HG03066 (cell line): ENCODE data around the gene VDAC2.

ENCODE experiments used
- ATAC-seq: cut with Tn5 transposase; IDR thresholded peaks from one replicate; pipeline ENCODE4 v1.9.1; 2021; ENCODE audit warnings: low read depth; ENCODE audit not compliant: unreplicated experiment

VDAC2 gene

DNA sequence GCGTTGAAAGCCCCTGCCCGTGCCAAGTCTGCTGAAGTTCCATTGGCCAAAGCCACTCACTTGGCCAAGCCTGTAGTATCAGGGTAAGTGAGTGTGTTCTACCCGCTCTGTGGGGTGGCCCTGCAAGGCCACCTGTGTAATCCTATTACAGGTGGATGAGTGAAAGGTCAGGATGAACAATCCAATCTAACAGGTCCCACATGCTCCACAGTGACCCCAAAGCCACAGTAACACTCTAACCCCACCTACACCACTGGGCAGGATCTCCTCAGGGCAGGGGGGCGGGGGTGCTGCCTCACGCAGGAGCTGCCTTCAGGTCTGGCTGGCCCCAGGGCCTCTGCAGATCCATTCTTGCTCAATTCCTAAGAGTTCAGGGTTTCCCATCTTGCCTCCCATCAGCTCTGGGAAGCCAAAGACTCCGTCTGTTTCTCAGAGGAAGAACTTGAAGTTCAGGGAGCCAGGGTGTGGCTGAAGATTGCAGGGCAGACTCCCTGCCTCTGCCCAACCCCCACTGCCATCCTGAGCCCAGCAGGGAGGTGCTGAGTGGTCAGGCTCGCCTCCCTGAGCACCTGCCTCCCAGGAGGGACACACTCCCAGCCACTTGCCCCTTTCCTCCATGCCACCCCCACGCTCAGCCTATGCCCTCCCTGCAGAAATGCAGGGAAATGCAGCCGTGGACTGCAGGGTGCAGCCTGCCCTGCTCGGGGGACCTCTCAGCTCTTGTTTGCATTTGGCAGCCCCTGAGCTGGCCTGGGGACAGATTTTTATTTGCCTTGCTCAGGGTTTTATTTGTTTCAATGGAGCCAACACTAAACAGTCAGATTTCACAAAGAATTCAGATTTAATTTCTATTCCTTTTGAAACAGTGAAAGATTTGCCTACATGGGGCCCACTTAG, 35.0 kb downstream of the VDAC2 start:
- ATAC-seq, result no peak

DNA sequence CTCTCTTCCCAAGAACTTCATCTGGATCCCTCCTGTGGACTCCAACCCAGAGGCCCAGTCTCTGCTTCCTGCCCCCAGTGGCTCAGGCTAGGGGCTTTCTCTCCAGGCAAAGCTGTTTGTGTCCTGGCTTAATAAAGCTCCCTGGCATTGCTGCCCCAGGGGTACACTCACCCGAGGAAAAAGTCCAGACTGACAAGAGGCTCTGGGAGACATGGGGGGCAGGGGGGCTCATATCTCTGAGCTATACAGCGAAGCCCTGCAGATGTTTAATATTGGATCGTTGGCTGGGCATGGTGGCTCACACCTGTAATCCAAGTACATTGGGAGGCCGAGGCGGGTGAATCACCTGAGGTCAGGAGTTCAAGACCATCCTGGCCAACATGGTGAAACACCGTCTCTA, 35.9 kb downstream of the VDAC2 start:
- ATAC-seq, result no peak

DNA sequence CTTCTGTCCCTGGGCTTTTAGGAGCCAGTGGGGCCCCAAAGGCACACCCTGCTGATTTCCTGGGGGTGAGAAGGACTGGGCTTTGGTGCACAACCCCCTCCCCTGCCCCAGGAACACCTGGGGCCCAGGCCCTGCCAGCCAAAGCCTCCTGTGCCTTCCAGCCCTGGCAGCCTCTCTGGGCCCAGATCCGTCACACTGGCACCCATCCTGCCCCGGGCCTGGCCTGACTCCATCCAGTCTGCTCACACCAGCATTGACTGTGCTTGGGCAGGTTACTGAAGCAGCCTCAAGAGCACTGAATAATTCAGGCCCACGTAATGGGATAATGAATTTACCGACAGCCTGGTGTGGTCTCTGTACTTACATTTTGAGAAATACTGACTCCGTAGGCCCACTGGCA, 37.2 kb downstream of the VDAC2 start:
- ATAC-seq, result no peak

DNA sequence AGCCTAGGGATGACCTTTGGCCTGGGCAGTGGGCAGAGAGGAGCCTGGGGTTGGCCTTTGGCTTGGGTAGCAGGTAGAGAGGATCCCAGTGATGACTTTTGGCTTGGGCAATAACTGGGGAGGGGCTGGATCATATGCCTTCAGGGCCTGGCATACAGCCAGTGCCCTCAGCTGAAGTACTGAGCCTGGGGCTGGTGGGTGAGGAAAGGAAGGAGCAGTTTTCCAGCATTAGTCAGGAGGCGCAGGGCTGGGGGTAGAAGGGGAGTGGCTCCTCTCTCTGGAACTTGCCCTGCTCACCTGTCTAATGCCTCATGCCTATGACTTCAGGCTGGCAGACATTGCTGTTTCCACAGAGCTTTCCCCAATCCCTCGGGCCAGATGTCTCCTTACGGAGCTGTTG, 40.3 kb downstream of the VDAC2 start:
- ATAC-seq, result no peak

DNA sequence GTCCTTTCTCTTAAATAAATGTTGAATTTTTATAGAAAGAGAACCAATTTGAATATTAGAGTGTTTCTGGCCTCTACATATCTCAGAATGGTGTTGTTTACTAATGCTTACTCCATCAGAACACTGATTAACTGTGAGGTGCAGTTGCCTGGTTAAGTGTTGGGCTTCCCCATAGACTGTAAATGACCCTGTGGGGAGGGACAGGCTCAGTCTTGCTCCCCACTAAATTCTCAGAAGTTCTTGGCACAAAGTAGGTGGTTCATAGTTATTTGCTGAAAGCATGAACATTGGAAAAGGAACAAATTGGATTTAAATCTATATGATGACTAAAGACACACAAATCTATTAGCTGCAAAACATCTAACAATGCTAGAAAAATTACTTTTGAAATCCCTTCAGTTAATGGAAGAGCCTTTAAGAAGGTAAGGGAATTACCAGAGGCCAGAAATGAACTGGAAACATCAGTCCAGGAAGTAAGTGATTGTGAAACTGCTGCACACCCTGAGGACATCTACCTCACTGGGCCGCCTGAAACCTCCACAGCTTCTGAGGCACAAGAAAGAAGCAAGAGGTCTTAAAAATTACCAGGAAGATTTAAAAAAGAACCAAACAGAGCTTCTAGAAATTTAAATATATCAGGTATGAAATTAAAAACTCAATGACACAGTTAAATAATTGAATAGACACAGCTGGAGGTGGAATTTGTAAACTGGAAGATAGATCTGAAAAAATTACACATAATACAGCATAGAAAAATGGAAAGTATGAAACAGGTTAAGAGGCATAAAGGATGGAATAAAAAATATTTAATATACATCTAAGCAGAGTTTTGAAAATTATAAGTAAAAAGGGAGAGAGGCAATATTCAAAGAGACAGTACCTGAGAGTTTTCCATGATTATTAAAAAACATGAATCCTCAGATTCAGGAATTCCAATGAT, 43.0 kb downstream of the VDAC2 start:
- no peak for ATAC-seq

DNA sequence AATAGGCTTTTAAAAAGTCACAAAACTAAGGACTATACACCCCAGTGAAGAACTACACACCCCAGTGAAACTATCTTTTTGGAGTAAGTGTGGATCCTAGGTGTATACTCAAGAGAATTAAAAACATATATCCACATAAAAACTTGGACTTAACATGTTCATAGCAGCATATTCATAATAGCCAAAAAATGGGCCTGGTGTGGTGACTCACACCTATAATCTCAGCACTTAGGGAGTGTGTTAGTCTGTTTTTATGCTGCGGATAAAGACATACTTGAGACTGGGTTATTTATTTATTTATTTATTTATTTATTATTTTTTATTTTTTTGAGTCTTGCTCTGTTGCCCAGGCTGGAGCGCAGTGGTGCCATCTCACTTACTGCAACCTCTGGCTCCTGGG, 44.1 kb downstream of the VDAC2 start:
- no peak for ATAC-seq

DNA sequence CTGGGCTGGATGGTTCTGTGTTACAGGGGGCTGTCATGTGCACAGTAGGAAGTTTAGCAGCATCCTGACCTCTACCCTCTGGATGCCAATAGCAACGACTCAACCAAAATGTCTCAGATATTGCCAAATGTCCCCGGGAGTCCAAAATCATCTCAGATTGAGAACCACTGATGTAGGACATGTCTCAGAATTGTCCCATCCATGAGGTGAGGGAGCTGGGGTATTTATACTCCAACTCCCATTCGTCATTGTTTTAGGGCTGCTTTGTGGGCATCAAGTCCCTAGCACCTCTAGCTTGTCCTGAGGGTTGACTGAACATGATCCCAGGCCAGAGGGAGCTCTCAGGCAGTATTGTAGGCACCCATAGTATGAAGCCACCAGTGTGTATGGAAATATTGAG, 50.4 kb downstream of the VDAC2 start:
- ATAC-seq, result no peak

DNA sequence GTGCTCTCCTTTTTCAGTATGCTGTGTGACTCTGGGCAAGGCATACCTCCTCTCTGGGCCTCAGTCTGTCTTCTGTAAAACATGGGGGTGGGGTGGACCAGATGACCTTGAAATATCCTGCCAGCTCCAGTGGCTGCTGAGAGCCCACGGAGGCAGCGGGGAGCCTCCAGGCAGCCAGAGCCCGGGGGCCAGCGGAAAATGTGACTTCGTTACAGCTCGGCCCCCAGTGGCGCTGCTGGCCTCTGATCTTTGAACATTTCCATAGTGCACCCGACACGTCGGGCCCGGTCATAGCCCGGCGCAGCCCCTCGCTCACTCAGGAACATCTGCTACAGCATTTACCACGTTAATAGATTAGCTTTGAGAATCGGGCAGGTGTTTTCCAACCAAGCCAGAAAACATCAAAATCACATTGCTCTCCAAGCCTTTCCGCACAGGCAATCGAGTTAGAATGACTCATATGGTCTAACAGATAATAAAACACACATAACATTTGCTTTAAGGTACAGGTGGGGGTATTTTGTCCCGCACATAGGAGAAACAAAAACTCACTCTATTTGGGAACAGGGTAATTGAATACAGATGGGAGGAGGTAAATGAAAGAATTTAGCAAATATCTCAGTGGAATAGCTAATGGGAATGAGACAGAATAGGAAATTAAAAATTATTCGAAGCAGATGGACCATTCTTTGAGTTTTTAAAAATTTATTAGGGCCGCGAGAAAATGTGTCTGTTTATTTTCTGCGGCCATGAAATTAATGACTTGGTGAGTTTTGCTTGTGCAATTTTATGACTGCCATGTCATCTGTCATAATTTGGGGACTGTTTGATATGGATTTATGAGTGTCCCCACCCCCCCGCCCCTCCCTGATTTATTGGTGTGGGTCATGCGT, 51.5 kb downstream of the VDAC2 start:
- ATAC-seq, result no peak

DNA sequence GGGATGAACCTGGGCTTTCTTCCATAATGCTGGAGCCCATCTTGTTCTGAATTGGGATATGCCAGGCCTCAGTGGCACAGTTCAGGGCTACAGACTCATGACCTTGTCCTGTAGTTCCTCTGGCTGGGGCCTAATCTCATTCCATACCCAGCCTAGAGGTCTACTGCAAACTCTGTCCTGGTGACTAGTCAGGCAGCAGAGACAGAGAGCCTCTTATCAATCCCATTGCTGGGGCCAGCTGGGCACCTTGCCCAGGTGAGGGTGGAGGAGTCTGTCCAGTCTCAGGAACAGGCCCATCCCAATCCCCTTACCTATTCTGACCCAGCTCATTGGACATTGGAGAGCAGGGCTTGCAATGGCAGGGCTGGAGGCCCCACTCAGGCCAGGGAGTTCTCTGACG, 53.2 kb downstream of the VDAC2 start:
- ATAC-seq, result no peak

DNA sequence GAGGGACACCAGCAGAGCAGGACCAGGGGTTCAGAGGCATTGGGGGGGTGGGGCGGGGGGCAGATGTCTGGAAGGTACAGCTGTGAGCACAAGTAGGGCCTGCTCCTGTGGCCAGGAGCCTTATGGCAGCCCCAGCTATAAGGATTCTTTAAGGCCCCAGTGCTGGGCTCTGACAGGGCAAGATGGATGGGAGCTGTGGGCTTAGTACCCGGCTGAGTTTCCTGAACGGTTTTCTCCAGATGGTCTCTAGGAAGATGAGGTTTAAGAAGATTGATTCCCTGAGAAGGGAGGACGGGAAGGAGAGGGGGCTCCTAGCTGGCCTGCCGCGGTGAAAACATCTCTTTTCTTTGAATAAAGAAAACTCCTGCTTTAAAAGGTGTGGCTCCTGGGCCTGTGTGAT, 55.3 kb downstream of the VDAC2 start:
- ATAC-seq, result no peak

DNA sequence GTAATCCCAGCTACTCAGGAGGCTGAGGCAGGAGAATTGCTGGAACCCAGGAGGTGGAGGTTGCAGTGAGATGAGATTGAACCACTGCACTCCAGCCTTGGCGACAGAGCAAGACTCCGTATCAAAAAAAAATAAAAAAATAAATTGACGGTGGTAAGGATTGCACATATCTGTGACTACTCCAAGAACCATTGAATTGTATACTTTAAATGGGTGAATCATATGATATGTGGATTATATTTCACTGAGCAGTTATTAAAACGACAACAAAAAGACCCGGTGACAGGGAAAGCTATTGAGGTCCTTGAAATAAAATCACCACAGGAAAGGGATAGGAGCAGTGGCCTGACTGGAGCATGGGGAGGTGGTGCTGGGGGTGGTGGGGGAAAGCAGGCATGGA, 56.3 kb downstream of the VDAC2 start:
- ATAC-seq, result no peak

DNA sequence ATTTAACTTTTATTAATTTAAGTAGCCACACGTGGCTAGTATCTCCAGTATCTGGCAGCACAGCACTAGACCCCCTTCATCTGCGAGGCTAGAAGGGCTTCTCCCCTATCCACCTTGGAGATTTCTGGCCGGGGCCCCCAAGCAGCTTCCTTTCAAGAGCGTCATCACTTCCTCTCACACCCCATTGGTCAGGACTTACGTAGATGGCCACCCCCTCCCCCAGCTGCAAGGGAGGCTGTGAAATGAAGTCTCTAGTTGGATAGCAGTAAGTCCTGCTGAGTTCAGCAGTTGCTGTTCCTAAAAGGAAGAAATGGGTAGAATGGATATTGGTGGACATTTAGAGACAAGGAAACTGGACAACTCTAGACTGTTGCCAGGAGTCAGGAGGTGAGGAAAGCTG, 59.0 kb downstream of the VDAC2 start:
- no peak for ATAC-seq

DNA sequence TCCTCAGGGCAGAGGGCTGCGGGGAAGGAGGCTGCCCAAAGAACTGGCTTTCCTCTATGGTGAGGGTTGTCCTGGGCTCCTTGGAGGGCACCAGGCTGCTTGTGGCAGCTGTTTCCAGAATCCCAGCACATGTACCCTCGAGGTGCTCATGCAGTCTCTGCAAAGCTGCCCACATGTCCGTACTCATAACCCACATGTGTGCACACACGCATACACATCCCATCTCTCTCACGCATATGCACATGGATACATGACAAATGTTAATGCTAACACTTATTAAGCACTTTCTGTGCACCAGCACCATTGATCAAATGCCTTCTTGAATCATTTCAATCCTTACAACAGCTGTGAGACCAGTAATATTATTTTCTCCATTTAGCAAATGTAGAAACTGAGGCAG, 61.5 kb downstream of the VDAC2 start:
- no peak for ATAC-seq

DNA sequence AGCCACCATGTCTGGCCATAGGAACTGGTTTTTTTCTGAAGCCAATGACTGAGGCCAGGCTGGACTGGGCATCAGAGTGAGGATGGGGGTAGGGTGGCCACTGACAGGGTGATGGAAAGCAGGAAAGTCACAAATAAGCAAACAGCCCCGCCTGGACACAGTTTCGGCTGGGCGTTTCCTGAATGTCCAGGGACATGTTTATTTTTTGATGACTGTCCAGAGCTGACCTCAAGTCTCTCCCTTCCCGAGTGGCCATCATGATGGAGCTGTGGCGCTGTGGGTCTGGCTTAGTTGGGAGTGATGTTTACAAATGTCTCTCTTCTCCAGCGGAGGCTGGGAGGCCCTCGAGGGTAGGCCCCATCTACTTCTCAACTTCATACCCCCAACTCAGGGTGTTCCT, 62.3 kb downstream of the VDAC2 start:
- no peak for ATAC-seq

DNA sequence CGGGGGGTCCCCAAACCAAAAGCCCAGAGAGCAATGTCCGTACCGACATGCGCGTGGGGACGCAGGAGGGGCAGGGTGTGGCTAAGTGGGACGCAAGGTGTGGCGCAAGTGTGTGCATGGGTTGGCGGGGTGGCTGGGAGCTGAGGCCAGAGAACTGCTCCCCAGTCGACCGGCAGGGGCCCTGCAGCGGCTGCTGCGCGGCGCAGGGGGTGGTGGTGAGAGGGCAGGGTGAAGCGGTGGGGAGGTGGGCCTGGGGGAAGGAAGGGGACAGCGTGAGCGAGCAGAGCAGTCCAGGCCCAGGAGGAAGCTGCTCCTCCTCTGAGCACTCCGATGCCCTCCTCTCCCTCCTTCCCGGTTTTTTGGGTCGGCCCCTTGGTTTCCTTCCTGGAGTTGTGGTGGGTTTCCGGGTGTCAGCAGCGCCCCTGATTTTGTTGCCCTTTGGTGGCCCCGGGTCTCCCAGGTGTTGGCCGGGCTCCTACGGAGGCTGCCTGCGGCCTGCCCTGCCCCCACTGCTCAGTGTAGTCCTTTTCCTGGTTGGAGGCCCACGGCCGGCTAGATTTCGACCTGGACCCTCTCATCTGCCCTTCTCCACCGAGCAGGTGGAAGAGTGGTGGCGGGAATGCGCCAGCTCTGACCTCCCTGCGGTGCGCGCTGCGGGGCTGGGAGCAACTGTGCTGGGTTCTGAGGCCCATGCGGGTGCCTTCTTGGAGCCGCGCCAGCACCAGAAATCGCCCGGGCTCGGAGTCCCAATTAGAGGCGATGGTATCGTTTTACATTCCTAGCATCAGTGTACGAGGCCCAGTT, 65.7 kb downstream of the VDAC2 start:
- ATAC-seq, result no peak

DNA sequence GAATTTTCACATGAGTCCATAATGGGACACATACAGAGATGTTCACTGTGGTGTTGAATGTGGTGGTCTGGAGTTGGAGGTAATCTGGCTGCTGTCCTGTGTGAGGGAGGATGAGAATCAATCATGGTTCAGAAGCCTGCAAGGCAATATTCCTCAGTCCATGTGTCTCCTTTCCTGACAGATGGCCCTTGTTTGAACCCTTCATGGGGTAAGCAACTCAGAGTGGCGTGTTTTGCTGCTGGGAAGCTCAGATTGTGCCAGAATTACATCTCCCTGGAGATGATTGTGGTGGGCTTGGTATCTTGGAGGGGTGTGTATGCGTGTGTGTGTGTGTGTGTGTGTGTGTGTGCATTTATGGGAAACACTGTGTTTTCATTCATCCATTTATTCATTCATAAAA, 69.6 kb downstream of the VDAC2 start:
- no peak for ATAC-seq
